IMR-90 (cell line): Measurements from ENCODE around the gene SPDYE1.
"Not testable (repeated sequence)": the region's sequence is repeated elsewhere in the genome, so short reads cannot be mapped to it uniquely, and the experiment has no call there.

Experiments used
- BHLHE40 ChIP-seq: fragments of 150-350 bp; IDR thresholded peaks from 2 replicates; pipeline ENCODE4 v1.6.1; 2016; ENCODE audit warnings: mild to moderate bottlenecking, low read depth, low read length
- CEBPB ChIP-seq: IDR thresholded peaks from 2 replicates; pipeline ENCODE4 v1.6.1; 2012; ENCODE audit warnings: low read depth, low read length, improper control_type of control experiment
- CHD1 ChIP-seq: IDR thresholded peaks from 2 replicates; pipeline ENCODE4 v1.6.1; 2012; ENCODE audit warnings: low read depth, low read length, improper control_type of control experiment
- MAZ ChIP-seq: IDR thresholded peaks from 2 replicates; pipeline ENCODE4 v1.6.1; 2012; ENCODE audit warnings: low read depth, mild to moderate bottlenecking, low read length, improper control_type of control experiment, moderate library complexity, borderline replicate concordance
- MXI1 ChIP-seq: IDR thresholded peaks from 2 replicates; pipeline ENCODE4 v1.6.1; 2012; ENCODE audit warnings: low read depth, mild to moderate bottlenecking, low read length, moderate library complexity, borderline replicate concordance
- POLR2A ChIP-seq: IDR thresholded peaks from 2 replicates; pipeline ENCODE4 v1.6.1; 2012; ENCODE audit warnings: mild to moderate bottlenecking, low read depth, low read length
- RAD21 ChIP-seq: IDR thresholded peaks from 2 replicates; pipeline ENCODE4 v1.6.1; 2012; ENCODE audit warnings: low read length, improper control_type of control experiment
- SMC3 ChIP-seq: fragments of 150-350 bp; IDR thresholded peaks from 2 replicates; pipeline ENCODE4 v1.6.1; 2016; ENCODE audit warnings: low read depth, mild to moderate bottlenecking, antibody characterized with exemption, low read length, moderate library complexity
- TF ChIP-seq, protein P1 (sequence below): conservative IDR thresholded peaks from 2 replicates; pipeline ENCODE4 v1.5.1; 2012; ENCODE audit warnings: mild to moderate bottlenecking, low read depth, low read length, improper control_type of control experiment
- TF ChIP-seq, protein P2 (sequence below): fragments of 150-350 bp; IDR thresholded peaks from 2 replicates; pipeline ENCODE4 v1.6.1; 2017; ENCODE audit warnings: mild to moderate bottlenecking, antibody characterized with exemption, low read length, low read depth
- TF ChIP-seq, protein P3 (sequence below): fragments of 150-350 bp; IDR thresholded peaks from 2 replicates; pipeline ENCODE4 v1.6.1; 2016; ENCODE audit warnings: low read depth, mild to moderate bottlenecking, low read length, moderate library complexity, borderline replicate concordance

DNA sequence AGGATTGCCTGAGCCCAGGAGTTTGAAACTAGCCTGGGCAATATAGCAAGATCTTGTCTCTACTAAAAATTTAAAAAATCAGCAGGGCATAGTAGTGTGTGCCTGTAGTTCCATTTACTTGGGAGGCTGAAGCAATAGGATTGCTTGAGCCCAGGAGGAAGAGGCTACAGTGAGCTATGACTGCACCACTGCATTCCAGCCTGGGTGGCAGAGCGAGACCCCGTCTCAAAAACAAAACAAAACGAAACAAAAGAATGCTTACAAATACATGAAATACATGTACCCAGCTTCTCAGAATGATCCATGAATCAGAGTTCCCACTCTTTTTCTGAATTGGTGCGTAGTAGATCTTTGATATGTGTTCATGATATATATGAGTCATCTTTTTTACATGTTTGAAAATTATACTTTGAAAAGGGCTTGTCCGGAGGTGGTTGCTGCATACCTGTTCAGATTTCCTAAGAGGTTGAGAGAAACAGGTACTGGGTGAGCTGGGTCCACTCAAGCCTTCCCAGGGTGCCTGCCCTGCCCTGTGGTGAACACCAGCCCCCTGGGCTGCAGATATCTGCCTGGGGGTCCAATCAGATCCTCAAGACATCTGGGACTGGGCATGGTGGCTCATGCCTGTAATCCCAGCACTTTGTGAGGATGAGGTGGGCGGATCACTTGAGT is 25.2 kb downstream of the SPDYE1 start:
- TF ChIP-seq MXI1, RAD21, POLR2A, CEBPB, SMC3, CHD1, BHLHE40, MAZ: not testable (repeated sequence)
- TF ChIP-seq, protein P1, sequence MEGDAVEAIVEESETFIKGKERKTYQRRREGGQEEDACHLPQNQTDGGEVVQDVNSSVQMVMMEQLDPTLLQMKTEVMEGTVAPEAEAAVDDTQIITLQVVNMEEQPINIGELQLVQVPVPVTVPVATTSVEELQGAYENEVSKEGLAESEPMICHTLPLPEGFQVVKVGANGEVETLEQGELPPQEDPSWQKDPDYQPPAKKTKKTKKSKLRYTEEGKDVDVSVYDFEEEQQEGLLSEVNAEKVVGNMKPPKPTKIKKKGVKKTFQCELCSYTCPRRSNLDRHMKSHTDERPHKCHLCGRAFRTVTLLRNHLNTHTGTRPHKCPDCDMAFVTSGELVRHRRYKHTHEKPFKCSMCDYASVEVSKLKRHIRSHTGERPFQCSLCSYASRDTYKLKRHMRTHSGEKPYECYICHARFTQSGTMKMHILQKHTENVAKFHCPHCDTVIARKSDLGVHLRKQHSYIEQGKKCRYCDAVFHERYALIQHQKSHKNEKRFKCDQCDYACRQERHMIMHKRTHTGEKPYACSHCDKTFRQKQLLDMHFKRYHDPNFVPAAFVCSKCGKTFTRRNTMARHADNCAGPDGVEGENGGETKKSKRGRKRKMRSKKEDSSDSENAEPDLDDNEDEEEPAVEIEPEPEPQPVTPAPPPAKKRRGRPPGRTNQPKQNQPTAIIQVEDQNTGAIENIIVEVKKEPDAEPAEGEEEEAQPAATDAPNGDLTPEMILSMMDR, result not testable (repeated sequence)
- TF ChIP-seq, protein P2, sequence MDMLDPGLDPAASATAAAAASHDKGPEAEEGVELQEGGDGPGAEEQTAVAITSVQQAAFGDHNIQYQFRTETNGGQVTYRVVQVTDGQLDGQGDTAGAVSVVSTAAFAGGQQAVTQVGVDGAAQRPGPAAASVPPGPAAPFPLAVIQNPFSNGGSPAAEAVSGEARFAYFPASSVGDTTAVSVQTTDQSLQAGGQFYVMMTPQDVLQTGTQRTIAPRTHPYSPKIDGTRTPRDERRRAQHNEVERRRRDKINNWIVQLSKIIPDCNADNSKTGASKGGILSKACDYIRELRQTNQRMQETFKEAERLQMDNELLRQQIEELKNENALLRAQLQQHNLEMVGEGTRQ, result not testable (repeated sequence)
- TF ChIP-seq, protein P3, sequence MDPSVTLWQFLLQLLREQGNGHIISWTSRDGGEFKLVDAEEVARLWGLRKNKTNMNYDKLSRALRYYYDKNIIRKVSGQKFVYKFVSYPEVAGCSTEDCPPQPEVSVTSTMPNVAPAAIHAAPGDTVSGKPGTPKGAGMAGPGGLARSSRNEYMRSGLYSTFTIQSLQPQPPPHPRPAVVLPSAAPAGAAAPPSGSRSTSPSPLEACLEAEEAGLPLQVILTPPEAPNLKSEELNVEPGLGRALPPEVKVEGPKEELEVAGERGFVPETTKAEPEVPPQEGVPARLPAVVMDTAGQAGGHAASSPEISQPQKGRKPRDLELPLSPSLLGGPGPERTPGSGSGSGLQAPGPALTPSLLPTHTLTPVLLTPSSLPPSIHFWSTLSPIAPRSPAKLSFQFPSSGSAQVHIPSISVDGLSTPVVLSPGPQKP, result not testable (repeated sequence)
